ENCODE measurements around the gene PPM1F. TPM values are rescaled to one million over a fixed set of nuclear protein-coding genes. Genes with fewer than 3 reads are reported as not detected.

Gene PPM1F
- total and polyA plus RNA-seq, 2 donors (not counting 1 experiment from before 2014, with no cell fraction given): 12.5 to 37.0 TPM

DNA sequence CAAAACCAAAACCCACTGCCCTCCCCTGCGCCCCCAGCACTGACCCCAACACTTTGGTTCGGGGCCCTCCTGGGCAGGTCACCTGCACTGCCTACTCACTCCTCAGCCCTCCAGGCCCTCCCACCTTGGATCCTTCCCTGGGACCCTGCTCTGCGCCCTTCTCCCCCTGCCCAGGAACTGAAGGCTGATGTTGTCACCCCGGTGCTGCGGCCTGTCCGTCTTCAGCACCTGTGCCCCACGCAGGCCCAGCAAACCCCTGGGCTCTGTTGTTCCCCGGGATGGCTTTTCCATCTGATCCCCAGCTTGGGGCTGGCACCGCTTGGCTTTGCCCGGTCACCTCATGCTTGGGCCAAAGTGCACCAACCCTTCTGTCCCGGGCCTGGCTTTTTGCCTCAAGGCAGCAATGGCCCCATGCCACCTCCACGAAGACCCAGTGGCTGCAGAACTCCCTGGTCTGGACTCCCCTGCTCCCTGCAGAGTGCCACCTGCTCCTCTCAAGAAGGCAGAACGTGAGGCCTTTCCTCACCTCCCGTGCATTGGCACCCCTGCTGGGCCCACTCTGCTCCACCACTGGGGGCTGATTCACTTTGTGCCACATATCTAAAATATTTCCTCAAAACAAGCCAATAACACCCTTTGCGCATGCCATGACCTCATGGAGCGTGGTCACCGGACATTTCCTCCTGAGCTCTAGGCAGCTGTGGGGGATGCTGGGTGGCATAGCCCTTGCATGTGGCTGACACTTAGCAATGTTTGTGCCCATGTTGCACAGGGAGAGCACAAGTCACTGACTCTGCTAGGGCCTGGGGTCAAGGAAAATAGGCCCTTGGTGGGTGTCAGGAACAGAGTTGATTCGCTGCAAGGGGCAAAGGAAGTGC lies 8.8 kb downstream of the PPM1F start:
- no peak overlapping the region for H3K27ac ChIP-seq (ENCODE audit: insufficient read depth, low read length)
- H3K9me3 ChIP-seq (ENCODE audit: control insufficient read depth, insufficient read depth, low read depth, low read length): no peaks in the 10 kb centered on the region
- no peak for DNase-seq (ENCODE audit: low read depth in 2 of 2)
- no peak overlapping the region for H2AFZ ChIP-seq (ENCODE audit: low read length)
- no peak overlapping the region for H3K4me2 ChIP-seq (ENCODE audit: extremely low read depth, insufficient read depth, low read length)
- H3K4me1 ChIP-seq (ENCODE audit: control insufficient read depth, extremely low read depth, insufficient read depth, low read length): peaks cover 34% of the 10 kb centered on the region
- no peaks in the 10 kb centered on the region for H3K27me3 ChIP-seq (ENCODE audit: control insufficient read depth, insufficient read depth, low read length)
- H3K4me3 ChIP-seq (replicated peaks in 1 of 4; ENCODE audit: control extremely low read depth in 1 of 4, insufficient read depth in 1 of 4, low read depth in 3 of 4, low read length in 4 of 4): no peak overlapping the region
- TF ChIP-seq EZH2 (IDR thresholded peaks at IDR 0.05; ENCODE audit: low read length, missing control alignments): no peak
- TF ChIP-seq, protein P1, sequence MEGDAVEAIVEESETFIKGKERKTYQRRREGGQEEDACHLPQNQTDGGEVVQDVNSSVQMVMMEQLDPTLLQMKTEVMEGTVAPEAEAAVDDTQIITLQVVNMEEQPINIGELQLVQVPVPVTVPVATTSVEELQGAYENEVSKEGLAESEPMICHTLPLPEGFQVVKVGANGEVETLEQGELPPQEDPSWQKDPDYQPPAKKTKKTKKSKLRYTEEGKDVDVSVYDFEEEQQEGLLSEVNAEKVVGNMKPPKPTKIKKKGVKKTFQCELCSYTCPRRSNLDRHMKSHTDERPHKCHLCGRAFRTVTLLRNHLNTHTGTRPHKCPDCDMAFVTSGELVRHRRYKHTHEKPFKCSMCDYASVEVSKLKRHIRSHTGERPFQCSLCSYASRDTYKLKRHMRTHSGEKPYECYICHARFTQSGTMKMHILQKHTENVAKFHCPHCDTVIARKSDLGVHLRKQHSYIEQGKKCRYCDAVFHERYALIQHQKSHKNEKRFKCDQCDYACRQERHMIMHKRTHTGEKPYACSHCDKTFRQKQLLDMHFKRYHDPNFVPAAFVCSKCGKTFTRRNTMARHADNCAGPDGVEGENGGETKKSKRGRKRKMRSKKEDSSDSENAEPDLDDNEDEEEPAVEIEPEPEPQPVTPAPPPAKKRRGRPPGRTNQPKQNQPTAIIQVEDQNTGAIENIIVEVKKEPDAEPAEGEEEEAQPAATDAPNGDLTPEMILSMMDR (conservative IDR thresholded peaks at IDR 0.05 in 1 of 2, IDR thresholded peaks at IDR 0.05 in 1 of 2; ENCODE audit: low read depth in 1 of 2, low read length in 2 of 2): no peak
- no peaks in the 10 kb centered on the region for H4K20me1 ChIP-seq (ENCODE audit: control insufficient read depth, extremely low read depth, insufficient read depth, low read length)
- no peak overlapping the region for H3K9ac ChIP-seq (ENCODE audit: insufficient read depth, low read length)
- peaks cover 19% of the 10 kb centered on the region for H3K79me2 ChIP-seq (ENCODE audit: control insufficient read depth, insufficient read depth, low read length)
- peaks cover 24% of the 10 kb centered on the region for H3K36me3 ChIP-seq (ENCODE audit: control insufficient read depth, insufficient read depth, low read length)

DNA sequence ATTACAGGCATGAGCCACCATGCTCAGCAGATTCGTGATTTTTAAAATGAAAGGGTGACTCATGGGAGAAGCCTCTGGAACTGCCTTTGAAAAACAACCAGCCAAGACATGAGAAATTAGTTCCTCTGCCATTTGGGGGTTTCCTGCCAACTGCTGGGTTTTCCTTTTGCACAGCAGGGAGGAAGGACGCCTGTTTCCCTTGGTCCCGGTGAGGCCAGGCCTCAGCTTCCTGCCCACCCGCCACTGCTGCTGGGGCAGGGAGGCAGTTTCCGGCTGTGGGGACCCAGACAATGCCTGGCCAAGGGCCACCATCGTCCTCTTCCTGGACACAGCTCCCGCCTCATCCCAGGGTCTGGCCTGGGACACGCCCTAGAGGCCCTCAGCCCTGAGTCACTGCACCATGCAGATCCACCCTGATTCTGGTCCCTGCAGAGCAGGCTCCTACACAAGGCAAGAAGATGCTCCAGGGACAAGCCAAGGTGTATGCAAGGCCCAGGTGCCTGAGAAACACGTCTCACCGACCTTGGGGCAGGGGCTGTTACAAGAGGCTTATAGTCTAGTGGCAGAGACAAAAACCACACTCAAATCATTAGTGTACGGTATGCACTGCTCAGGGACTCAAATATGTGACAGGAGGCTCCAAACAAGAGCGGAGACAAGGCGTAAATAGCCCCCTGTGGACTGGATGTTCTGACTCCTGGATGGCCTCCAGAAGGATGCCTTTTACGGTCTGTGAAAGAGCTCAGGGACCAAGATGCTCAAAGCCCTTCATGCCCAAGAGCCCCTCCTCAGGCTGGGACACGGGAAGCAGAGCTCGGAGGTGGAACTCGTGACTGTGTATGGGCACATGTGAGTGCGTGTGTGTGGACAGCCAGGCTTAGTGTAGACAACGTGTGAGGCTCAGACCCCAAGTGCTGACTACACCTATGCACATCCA lies 10.0 kb downstream of the PPM1F start:
- TF ChIP-seq, protein P1 (conservative IDR thresholded peaks at IDR 0.05 in 1 of 2, IDR thresholded peaks at IDR 0.05 in 1 of 2; ENCODE audit: low read depth in 1 of 2, low read length in 2 of 2): no peak
- TF ChIP-seq EZH2 (IDR thresholded peaks at IDR 0.05; ENCODE audit: low read length, missing control alignments): no peak
- Histone ChIP-seq H3K4me2 (ENCODE audit: extremely low read depth, insufficient read depth, low read length) (peak overlapping the region; percentile 58), H3K4me1 (ENCODE audit: control insufficient read depth, extremely low read depth, insufficient read depth, low read length) (peaks cover 36% of the 10 kb centered on the region), H3K27ac (ENCODE audit: insufficient read depth, low read length) (peak overlapping the region; percentile 97), H2AFZ (ENCODE audit: low read length) (peak overlapping the region; percentile 79), H3K9me3 (ENCODE audit: control insufficient read depth, insufficient read depth, low read depth, low read length) (no peaks in the 10 kb centered on the region), H3K4me3 (replicated peaks in 1 of 4; ENCODE audit: control extremely low read depth in 1 of 4, insufficient read depth in 1 of 4, low read depth in 3 of 4, low read length in 4 of 4) (no peak overlapping the region), H3K79me2 (ENCODE audit: control insufficient read depth, insufficient read depth, low read length) (peaks cover 18% of the 10 kb centered on the region), H3K9ac (ENCODE audit: insufficient read depth, low read length) (peak overlapping the region; percentile 51), H3K27me3 (ENCODE audit: control insufficient read depth, insufficient read depth, low read length) (no peaks in the 10 kb centered on the region), H4K20me1 (ENCODE audit: control insufficient read depth, extremely low read depth, insufficient read depth, low read length) (no peaks in the 10 kb centered on the region), H3K36me3 (ENCODE audit: control insufficient read depth, insufficient read depth, low read length) (peaks cover 25% of the 10 kb centered on the region)
- DNase-seq (ENCODE audit: low read depth in 2 of 2): peak; percentile 85 to 91

DNA sequence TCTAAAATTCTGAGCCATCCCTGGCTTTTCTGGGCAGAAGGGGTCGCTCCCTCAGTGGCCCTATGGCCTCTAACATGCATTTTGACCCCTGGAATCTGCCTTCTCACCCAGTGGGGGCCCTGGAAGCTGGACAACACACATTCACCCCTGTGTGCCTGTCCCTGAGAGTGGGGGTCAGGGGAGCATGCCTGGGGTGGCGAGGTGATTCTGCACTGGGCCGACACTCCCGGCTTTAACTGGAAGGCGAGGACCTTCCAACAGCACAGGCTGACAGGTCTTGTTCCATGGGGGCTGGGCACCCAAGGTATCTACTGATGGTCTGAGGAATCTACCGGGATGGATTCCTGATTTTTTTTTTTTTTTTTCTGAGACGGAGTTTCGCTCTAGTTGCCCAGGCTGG lies 10.7 kb downstream of the PPM1F start:
- H4K20me1 ChIP-seq (ENCODE audit: control insufficient read depth, extremely low read depth, insufficient read depth, low read length): no peaks in the 10 kb centered on the region
- no peak overlapping the region for H2AFZ ChIP-seq (ENCODE audit: low read length)
- no peak overlapping the region for H3K4me2 ChIP-seq (ENCODE audit: extremely low read depth, insufficient read depth, low read length)
- H3K4me3 ChIP-seq (replicated peaks in 1 of 4; ENCODE audit: control extremely low read depth in 1 of 4, insufficient read depth in 1 of 4, low read depth in 3 of 4, low read length in 4 of 4): no peak overlapping the region
- H3K9ac ChIP-seq (ENCODE audit: insufficient read depth, low read length): no peak overlapping the region
- H3K27me3 ChIP-seq (ENCODE audit: control insufficient read depth, insufficient read depth, low read length): no peaks in the 10 kb centered on the region
- DNase-seq (ENCODE audit: low read depth in 2 of 2): no peak
- H3K9me3 ChIP-seq (ENCODE audit: control insufficient read depth, insufficient read depth, low read depth, low read length): no peaks in the 10 kb centered on the region
- H3K4me1 ChIP-seq (ENCODE audit: control insufficient read depth, extremely low read depth, insufficient read depth, low read length): peaks cover 38% of the 10 kb centered on the region
- TF ChIP-seq, protein P1 (conservative IDR thresholded peaks at IDR 0.05 in 1 of 2, IDR thresholded peaks at IDR 0.05 in 1 of 2; ENCODE audit: low read depth in 1 of 2, low read length in 2 of 2): no peak
- TF ChIP-seq EZH2 (IDR thresholded peaks at IDR 0.05; ENCODE audit: low read length, missing control alignments): no peak
- peaks cover 18% of the 10 kb centered on the region for H3K79me2 ChIP-seq (ENCODE audit: control insufficient read depth, insufficient read depth, low read length)
- peak overlapping the region; percentile 97 for H3K27ac ChIP-seq (ENCODE audit: insufficient read depth, low read length)
- H3K36me3 ChIP-seq (ENCODE audit: control insufficient read depth, insufficient read depth, low read length): peaks cover 25% of the 10 kb centered on the region
